Measurements from ENCODE around the gene ELAVL3.
A peak's percentile ranks its signal among the peaks of the same experiment; 100 is the strongest.
"Not testable (repeated sequence)": the region's sequence is repeated elsewhere in the genome, so short reads cannot be mapped to it uniquely, and the experiment has no call there.

ELAVL3 gene

DNA sequence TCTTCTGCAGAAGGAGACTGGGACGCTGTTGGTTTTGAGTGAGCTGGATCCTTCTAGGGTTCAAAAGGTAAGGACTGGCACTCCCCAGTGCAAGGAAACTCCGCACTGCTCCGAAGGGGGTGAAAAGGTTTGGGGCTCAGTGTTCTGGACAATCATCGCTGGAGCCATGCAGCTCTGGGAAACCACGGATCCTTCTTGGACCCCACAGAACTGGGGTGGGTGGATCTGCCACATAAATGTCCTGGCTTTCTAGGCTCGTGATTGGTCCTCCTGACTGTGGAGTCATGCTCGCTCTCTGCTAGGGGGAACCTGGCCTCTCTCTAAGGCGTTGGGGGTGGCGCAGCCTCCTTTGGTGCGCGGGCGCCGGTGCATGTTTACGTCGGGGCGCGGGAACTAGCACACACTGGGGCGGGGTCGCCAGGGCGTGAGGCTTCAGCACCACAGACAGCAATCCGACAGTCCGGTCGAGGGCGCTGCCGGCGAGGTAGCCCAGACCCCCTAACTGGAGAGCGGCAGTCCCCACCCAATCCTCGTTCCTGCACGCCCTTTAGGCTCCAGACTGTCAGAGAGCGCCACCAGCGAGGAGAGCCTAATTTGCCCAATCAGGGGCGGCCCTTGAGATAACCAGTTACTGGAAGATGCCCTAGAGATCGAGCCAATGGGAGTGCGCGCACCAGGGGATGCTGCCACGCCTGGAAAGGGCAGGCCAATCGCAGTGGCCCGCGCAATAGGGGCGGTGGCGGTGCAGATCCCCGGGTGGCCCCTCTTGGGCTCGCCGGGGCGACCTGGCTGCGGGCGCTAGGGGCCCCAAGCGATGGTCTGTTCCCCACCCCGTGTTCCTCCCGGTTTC, 913 bp upstream of the ELAVL3 start:
- TF ChIP-seq Cebpa-rat (IDR thresholded peaks at IDR 0.05) = no peak
- Histone ChIP-seq H3K27me3 (peaks cover 9 to 34% (median 23%) of the 10 kb centered on the region in 11 experiments; a peak in 19 of 22 replicates), H3K36me3 (peaks cover 0 to 3% (median 0%) of the 10 kb centered on the region in 11 experiments; a peak in 3 of 22 replicates), H3K4me1 (peaks cover 23 to 44% (median 34%) of the 10 kb centered on the region in 10 experiments), H3K4me3 (peak overlapping the region; percentile 50 to 67 (median 56)), H3K27ac (peak overlapping the region; percentile 34 to 79 (median 72); a peak in 21 of 22 replicates), H3K9me3 (replicated peaks in 1 of 11) (no peaks in the 10 kb centered on the region), H4K20me1 (peaks cover 0 to 11% (median 0%) of the 10 kb centered on the region in 11 experiments; a peak in 4 of 22 replicates), H3K4me2 (peak overlapping the region; percentile 80 to 94 (median 88)), H3K9ac (peak overlapping the region; percentile 59 to 76 (median 71); a peak in 21 of 22 replicates)

DNA sequence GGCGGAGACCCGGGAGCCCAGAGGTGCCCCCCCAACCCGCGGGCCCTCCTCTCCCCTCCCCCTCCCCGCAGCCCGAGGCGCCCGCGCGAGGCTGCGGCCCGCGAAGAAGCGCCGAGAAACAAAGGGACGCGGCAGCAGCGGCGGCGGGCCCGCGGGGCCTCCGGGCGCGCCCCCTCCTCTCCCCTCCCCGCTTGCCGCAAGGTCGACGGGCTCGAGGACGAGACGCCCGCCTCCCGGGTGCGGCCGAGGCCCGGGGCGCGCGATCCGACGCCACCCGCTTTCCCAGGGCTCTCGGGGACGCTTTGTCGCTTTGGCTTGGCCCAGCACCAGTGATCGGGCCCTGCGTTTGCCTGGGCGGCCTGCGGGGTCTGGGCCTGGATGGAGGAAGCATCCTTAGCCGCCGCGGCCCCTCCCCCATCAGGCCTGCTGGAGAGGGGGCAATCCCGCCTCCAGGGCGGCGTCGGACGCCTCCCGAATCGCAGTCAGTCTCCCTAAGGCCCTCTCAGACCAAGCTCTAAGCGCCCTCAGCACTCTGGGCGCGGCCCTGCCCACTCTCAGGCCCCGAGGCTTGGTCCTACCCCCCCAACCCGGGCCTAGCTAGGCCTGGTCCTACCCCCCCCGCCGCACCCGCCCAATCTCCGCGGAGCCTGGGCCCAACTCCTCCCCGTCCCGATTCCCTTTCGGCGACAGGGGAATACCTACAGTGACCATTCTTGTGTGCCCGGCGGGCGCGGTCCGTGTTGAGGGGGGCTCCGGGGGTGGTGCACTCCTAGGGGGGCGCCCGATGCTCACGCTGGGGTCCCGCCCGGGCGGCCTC, 740 bp downstream of the ELAVL3 start:
- H3K4me2 ChIP-seq = peak overlapping the region in 1 of 11 experiments; percentile 13; a peak in 1 of 22 replicates
- H3K4me1 ChIP-seq = peaks cover 23 to 44% (median 29%) of the 10 kb centered on the region in 10 experiments
- peaks cover 0 to 9% (median 0%) of the 10 kb centered on the region in 11 experiments; a peak in 2 of 22 replicates for H4K20me1 ChIP-seq
- H3K9ac ChIP-seq = no peak overlapping the region
- H3K36me3 ChIP-seq = no peaks in the 10 kb centered on the region
- TF ChIP-seq Cebpa-rat (IDR thresholded peaks at IDR 0.05) = no peak
- H3K27ac ChIP-seq = no peak overlapping the region
- H3K9me3 ChIP-seq (replicated peaks in 1 of 11) = no peaks in the 10 kb centered on the region
- no peak overlapping the region for H3K4me3 ChIP-seq
- peaks cover 9 to 34% (median 23%) of the 10 kb centered on the region in 11 experiments; a peak in 19 of 22 replicates for H3K27me3 ChIP-seq

GRCh38 chr19:11479090-11479897, 1.6 kb downstream of the ELAVL3 start:
- Histone ChIP-seq H3K4me2 (peak overlapping the region in 5 of 11 experiments; percentile 33 to 48 (median 37); a peak in 8 of 22 replicates), H3K9ac (no peak overlapping the region), H3K4me1 (peaks cover 18 to 43% (median 24%) of the 10 kb centered on the region in 10 experiments), H3K9me3 (replicated peaks in 1 of 11) (no peaks in the 10 kb centered on the region), H3K36me3 (no peaks in the 10 kb centered on the region), H4K20me1 (peaks cover 0 to 8% (median 0%) of the 10 kb centered on the region in 11 experiments; a peak in 2 of 22 replicates), H3K4me3 (no peak overlapping the region), H3K27ac (no peak overlapping the region), H3K27me3 (peaks cover 9 to 34% (median 23%) of the 10 kb centered on the region in 11 experiments; a peak in 19 of 22 replicates)
- no peak for TF ChIP-seq Cebpa-rat (IDR thresholded peaks at IDR 0.05)

DNA sequence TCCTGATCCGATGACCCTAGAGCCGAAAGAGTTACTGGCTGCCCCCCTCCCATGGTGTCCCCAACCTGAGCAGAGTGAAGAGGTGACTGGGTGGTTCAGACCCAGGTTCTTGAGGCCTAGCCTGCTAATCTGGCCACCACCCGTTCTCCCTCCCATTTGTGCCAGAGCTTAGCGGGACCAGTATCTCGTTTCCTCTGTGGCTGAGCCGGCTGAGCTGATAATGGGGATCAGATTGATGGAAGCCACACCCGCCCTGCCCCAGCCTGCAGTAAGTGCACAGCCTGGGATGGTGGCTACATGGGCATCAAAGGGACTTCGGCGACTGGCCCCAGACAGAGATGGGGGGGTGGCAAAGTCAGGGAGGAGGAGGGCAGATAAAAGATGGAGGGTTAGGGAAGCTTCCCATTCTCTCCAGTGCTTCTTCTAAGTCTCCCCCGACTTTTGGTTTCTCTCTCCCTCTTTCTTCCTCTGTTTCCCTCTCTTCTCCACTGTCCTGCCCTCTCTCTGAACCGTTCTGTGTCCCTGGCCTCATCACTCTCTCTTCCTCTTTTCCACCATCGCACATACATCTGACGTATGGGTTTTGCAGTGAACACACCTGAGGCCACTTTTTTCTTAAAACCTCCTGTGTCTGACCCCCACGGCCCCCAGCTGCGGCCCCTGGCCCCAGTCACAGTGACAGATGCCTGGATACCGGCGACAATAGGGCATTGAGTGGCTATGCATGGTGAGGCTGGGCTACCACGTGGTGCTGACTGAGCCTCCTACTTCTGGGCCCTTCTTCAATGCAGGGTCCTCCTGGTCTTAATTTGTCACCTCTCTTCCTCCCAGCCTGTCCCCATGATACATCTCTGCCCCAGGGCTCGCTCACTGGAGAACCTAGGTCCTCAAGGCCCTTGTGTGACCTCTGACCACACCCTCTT, 2.4 kb downstream of the ELAVL3 start:
- TF ChIP-seq Cebpa-rat (IDR thresholded peaks at IDR 0.05) = no peak

DNA sequence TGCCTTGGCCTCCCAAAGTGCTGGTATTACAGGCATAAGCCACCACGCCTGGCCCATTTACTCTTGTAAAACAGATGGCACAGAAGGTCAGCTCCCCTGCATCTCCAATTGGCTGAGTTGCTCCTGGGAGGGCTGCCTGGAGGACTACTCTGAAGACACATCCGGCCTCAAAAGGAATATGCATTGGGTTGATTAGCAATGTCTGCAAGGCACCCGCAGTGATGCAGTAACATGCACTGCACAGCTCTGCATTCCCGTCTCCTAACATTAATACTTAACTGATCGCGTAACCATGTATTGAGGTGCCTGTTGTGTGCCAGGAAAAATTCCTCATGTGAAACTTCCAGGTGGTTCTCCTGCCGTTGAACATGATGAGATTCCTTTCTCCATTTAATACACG, 5.0 kb downstream of the ELAVL3 start:
- Histone ChIP-seq H3K27me3 (peaks cover 0 to 19% (median 8%) of the 10 kb centered on the region in 11 experiments; a peak in 13 of 22 replicates), H3K9me3 (replicated peaks in 1 of 11) (no peaks in the 10 kb centered on the region), H3K9ac (no peak overlapping the region), H3K4me2 (no peak overlapping the region), H3K4me3 (no peak overlapping the region), H3K36me3 (no peaks in the 10 kb centered on the region), H4K20me1 (peaks cover 0 to 8% (median 0%) of the 10 kb centered on the region in 11 experiments; a peak in 2 of 22 replicates), H3K4me1 (peaks cover 0 to 19% (median 6%) of the 10 kb centered on the region in 10 experiments; a peak in 9 of 20 replicates), H3K27ac (no peak overlapping the region)
- no peak for TF ChIP-seq Cebpa-rat (IDR thresholded peaks at IDR 0.05)

More for the DNA sequence above, 2.4 kb downstream of the ELAVL3 start:
- Histone ChIP-seq H3K27ac (no peak overlapping the region), H3K27me3 (peaks cover 9 to 34% (median 23%) of the 10 kb centered on the region in 11 experiments; a peak in 19 of 22 replicates), H3K4me1 (peaks cover 13 to 37% (median 21%) of the 10 kb centered on the region in 10 experiments), H3K9me3 (replicated peaks in 1 of 11) (no peaks in the 10 kb centered on the region), H3K36me3 (no peaks in the 10 kb centered on the region), H4K20me1 (peaks cover 0 to 8% (median 0%) of the 10 kb centered on the region in 11 experiments; a peak in 2 of 22 replicates), H3K4me2 (peak overlapping the region in 5 of 11 experiments; percentile 33 to 48 (median 37); a peak in 9 of 22 replicates), H3K9ac (no peak overlapping the region), H3K4me3 (no peak overlapping the region)

GRCh38 chr19:11475343-11475742, 5.5 kb downstream of the ELAVL3 start:
- H3K27ac ChIP-seq; H3K36me3 ChIP-seq; H3K9ac ChIP-seq; H4K20me1 ChIP-seq; H3K4me3 ChIP-seq; H3K9me3 ChIP-seq (replicated peaks in 1 of 11); H3K4me2 ChIP-seq: not testable (repeated sequence)
- peaks cover 0 to 15% (median 5%) of the 10 kb centered on the region in 11 experiments; a peak in 13 of 22 replicates for H3K27me3 ChIP-seq
- peaks cover 0 to 19% (median 6%) of the 10 kb centered on the region in 10 experiments; a peak in 9 of 20 replicates for H3K4me1 ChIP-seq

DNA sequence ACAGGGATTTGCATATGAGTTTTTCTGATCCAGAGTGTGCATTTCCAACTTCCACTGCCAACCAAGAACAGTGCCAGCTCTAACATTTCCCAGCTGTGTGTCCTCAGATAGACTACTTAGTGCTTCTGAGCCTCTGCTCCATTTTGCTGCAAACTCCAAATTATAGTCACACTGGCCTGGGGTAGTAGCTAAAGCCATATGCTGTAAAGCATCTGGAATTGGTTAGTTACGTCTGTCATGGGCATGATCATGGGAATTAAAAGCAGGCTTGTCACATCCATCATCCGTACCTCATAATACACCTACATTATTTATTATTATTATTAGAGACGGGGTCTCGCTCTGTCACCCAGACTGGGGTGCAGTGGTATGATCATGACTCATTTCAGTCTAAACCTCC, 7.1 kb downstream of the ELAVL3 start:
- H3K9ac ChIP-seq = no peak overlapping the region
- H3K27ac ChIP-seq = no peak overlapping the region
- H3K4me3 ChIP-seq = no peak overlapping the region

GRCh38 chr19:11468266-11468845, 12.5 kb downstream of the ELAVL3 start:
- not testable (repeated sequence) for H4K20me1 ChIP-seq, H3K27ac ChIP-seq

More for the DNA sequence above, 7.1 kb downstream of the ELAVL3 start:
- no peaks in the 10 kb centered on the region for H3K9me3 ChIP-seq (replicated peaks in 1 of 11)
- peaks cover 0 to 10% (median 3%) of the 10 kb centered on the region in 10 experiments; a peak in 9 of 20 replicates for H3K4me1 ChIP-seq
- H4K20me1 ChIP-seq = peaks cover 0 to 7% (median 0%) of the 10 kb centered on the region in 11 experiments; a peak in 2 of 22 replicates
- H3K4me2 ChIP-seq = no peak overlapping the region
- TF ChIP-seq Cebpa-rat (IDR thresholded peaks at IDR 0.05) = no peak
- H3K27me3 ChIP-seq = peaks cover 0 to 5% (median 0%) of the 10 kb centered on the region in 11 experiments; a peak in 6 of 22 replicates
- no peaks in the 10 kb centered on the region for H3K36me3 ChIP-seq

More at GRCh38 chr19:11468266-11468845, 12.5 kb downstream of the ELAVL3 start:
- not testable (repeated sequence) for H3K4me3 ChIP-seq; H3K4me2 ChIP-seq; H3K9me3 ChIP-seq (replicated peaks in 1 of 11); H3K27me3 ChIP-seq; H3K36me3 ChIP-seq; H3K9ac ChIP-seq
- H3K4me1 ChIP-seq = peaks cover 0 to 16% (median 5%) of the 10 kb centered on the region in 10 experiments; a peak in 9 of 20 replicates

Data from BLaER1 treated with 17β-estradiol and CSF1 and Interleukin-3, amounts not matched to agents 10 nM and 100 nM (cell line).